H9 (cell line): ENCODE measurements around the gene XPNPEP2. TPM values are rescaled to one million over a fixed set of nuclear protein-coding genes. Genes with fewer than 3 reads are reported as not detected.

Experiments
- DNase-seq: peaks from one replicate; pipeline ENCODE4 v3.0.0-alpha.2; 2017
- H2AFZ ChIP-seq: one replicate; pipeline ENCODE4 v1.6.1; 2013; ENCODE audit warnings: mild to moderate bottlenecking, low read length, control low read depth, moderate library complexity
- H2AK5ac ChIP-seq: 2 replicates; pipeline ENCODE4 v1.6.1; 2013; ENCODE audit warnings: low read length, control low read depth, mixed read lengths; ENCODE audit not compliant: insufficient read length
- H2BK120ac ChIP-seq: one replicate; pipeline ENCODE4 v1.6.1; 2013; ENCODE audit warnings: low read depth, mild to moderate bottlenecking, low read length, control low read depth, inconsistent platforms; ENCODE audit not compliant: poor library complexity, severe bottlenecking
- H2BK12ac ChIP-seq: 2 replicates; pipeline ENCODE4 v1.6.1; 2013; ENCODE audit warnings: low read length, control low read depth, mixed read lengths, low read depth; ENCODE audit not compliant: insufficient read length
- H2BK15ac ChIP-seq: 2 replicates; pipeline ENCODE4 v1.6.1; 2013; ENCODE audit warnings: low read depth, low read length, control low read depth
- H2BK20ac ChIP-seq: one replicate; pipeline ENCODE4 v1.6.1; 2013; ENCODE audit warnings: low read depth, mild to moderate bottlenecking, low read length, control low read depth, inconsistent platforms; ENCODE audit not compliant: poor library complexity, severe bottlenecking
- H2BK5ac ChIP-seq: 2 replicates; pipeline ENCODE4 v1.6.1; 2013; ENCODE audit warnings: low read length, control low read depth, mixed read lengths; ENCODE audit not compliant: insufficient read length
- H3K14ac ChIP-seq: 2 replicates; pipeline ENCODE4 v1.6.1; 2013; ENCODE audit warnings: low read length, control low read depth; ENCODE audit not compliant: insufficient read depth
- H3K18ac ChIP-seq: 2 replicates; pipeline ENCODE4 v1.6.1; 2013; ENCODE audit warnings: low read depth, mild to moderate bottlenecking, mixed read lengths, low read length, control low read depth; ENCODE audit not compliant: insufficient read length
- H3K23ac ChIP-seq: 2 replicates; pipeline ENCODE4 v1.6.1; 2013; ENCODE audit warnings: low read length, control low read depth, mixed read lengths, low read depth; ENCODE audit not compliant: insufficient read length
- H3K23me2 ChIP-seq: 2 replicates; pipeline ENCODE4 v1.6.1; 2013; ENCODE audit warnings: low read depth, mild to moderate bottlenecking, mixed read lengths, low read length, control low read depth; ENCODE audit not compliant: insufficient read length, poor library complexity, severe bottlenecking
- H3K27ac ChIP-seq: 2 replicates; pipeline ENCODE4 v1.5.1; 2013; ENCODE audit warnings: low read length, control low read depth, mixed read lengths, low read depth; ENCODE audit not compliant: insufficient read length
- H3K27me3 ChIP-seq: 2 replicates; pipeline ENCODE4 v1.6.1; 2013; ENCODE audit warnings: low read length, control low read depth, inconsistent platforms; ENCODE audit not compliant: insufficient read depth
- H3K4ac ChIP-seq: 2 replicates; pipeline ENCODE4 v1.6.1; 2013; ENCODE audit warnings: low read depth, mild to moderate bottlenecking, control low read depth, inconsistent platforms, low read length, moderate library complexity
- H3K4me1 ChIP-seq: 2 replicates; pipeline ENCODE4 v1.6.1; 2013; ENCODE audit warnings: low read length, control low read depth, inconsistent platforms; ENCODE audit not compliant: insufficient read depth
- H3K4me2 ChIP-seq: 2 replicates; pipeline ENCODE4 v1.6.1; 2013; ENCODE audit warnings: low read length, control low read depth, mixed read lengths; ENCODE audit not compliant: insufficient read length, insufficient read depth
- H3K56ac ChIP-seq: 2 replicates; pipeline ENCODE4 v1.6.1; 2013; ENCODE audit warnings: low read depth, mild to moderate bottlenecking, mixed read lengths, low read length, control low read depth; ENCODE audit not compliant: insufficient read length
- H3K79me1 ChIP-seq: 2 replicates; pipeline ENCODE4 v1.6.1; 2013; ENCODE audit warnings: low read depth, mild to moderate bottlenecking, moderate library complexity, low read length, control low read depth, inconsistent platforms; ENCODE audit not compliant: insufficient read depth, poor library complexity, severe bottlenecking
- H3K79me2 ChIP-seq: 2 replicates; pipeline ENCODE4 v1.6.1; 2013; ENCODE audit warnings: low read length, control low read depth, inconsistent platforms; ENCODE audit not compliant: insufficient read depth
- H3K9ac ChIP-seq: 2 replicates; pipeline ENCODE4 v1.6.1; 2013; ENCODE audit warnings: low read length, control low read depth, mixed read lengths; ENCODE audit not compliant: insufficient read length; ENCODE audit errors: extremely low read depth
- H3K9me3 ChIP-seq: one replicate; pipeline ENCODE4 v1.6.1; 2013; ENCODE audit warnings: low read depth, low read length, inconsistent platforms; ENCODE audit not compliant: control insufficient read depth
- H3T11ph ChIP-seq: one replicate; pipeline ENCODE4 v1.6.1; 2013; ENCODE audit warnings: mild to moderate bottlenecking, low read length, control low read depth, inconsistent platforms
- H4K20me1 ChIP-seq: one replicate; pipeline ENCODE4 v1.6.1; 2013; ENCODE audit not compliant: control insufficient read depth, insufficient read length, insufficient read depth
- H4K5ac ChIP-seq: 2 replicates; pipeline ENCODE4 v1.6.1; 2013; ENCODE audit warnings: low read depth, mild to moderate bottlenecking, mixed read lengths, low read length, control low read depth; ENCODE audit not compliant: insufficient read length
- H4K8ac ChIP-seq: replicated peaks from 2 replicates; pipeline ENCODE4 v1.6.1; 2013; ENCODE audit warnings: low read length, control low read depth, mixed read lengths, low read depth; ENCODE audit not compliant: insufficient read length
- H4K91ac ChIP-seq: 2 replicates; pipeline ENCODE4 v1.6.1; 2013; ENCODE audit warnings: low read depth, mild to moderate bottlenecking, moderate library complexity, mixed read lengths, low read length, control low read depth; ENCODE audit not compliant: insufficient read length
- H3K27ac Mint-ChIP-seq, 3 experiments: 2 replicates in 2 of 3; 3 replicates in 1 of 3; pipeline ENCODE4 v1.8.0; 2020 to 2021; ENCODE audit warnings: mixed read lengths in 3 of 3, mild to moderate bottlenecking in 1 of 3, moderate library complexity in 1 of 3
- H3K27me3 Mint-ChIP-seq: 2 replicates; pipeline ENCODE4 v1.8.0; 2021; ENCODE audit warnings: low read depth, mild to moderate bottlenecking, moderate library complexity, mixed read lengths
- H3K36me3 Mint-ChIP-seq, 3 experiments: 2 replicates in 2 of 3; 3 replicates in 1 of 3; pipeline ENCODE4 v1.8.0; 2020 to 2021; ENCODE audit warnings: low read depth in 3 of 3, mixed read lengths in 3 of 3; ENCODE audit not compliant: insufficient read depth in 1 of 3
- H3K4me1 Mint-ChIP-seq, 2 experiments: 2 replicates each; pipeline ENCODE4 v1.8.0; 2020; ENCODE audit warnings: mixed read lengths in 2 of 2
- H3K4me3 Mint-ChIP-seq, 2 experiments: 2 replicates in 1 of 2; 3 replicates in 1 of 2; pipeline ENCODE4 v1.8.0; 2020 to 2021; ENCODE audit warnings: mild to moderate bottlenecking in 2 of 2, mixed read lengths in 2 of 2, moderate library complexity in 1 of 2
- H3K9me3 Mint-ChIP-seq, 2 experiments: 2 replicates in 1 of 2; 3 replicates in 1 of 2; pipeline ENCODE4 v1.8.0; 2020; ENCODE audit warnings: mild to moderate bottlenecking in 2 of 2, mixed read lengths in 2 of 2, moderate library complexity in 1 of 2
- CTCF ChIP-seq: fragments of 200-600 bp; sonication (generic); conservative IDR thresholded peaks from 3 replicates; pipeline ENCODE4 v1.8.0; 2021; ENCODE audit warnings: antibody characterized with exemption, mild to moderate bottlenecking
- WGBS: extraction: QIAGEN DNeasy Blood & Tissue Kit; methylation state at CpG from one replicate; pipeline ENCODE4 v1.1.7; 2013; ENCODE audit warnings: missing lambda C conversion rate, low lambda C conversion rate, mixed read lengths; ENCODE audit not compliant: insufficient read length; ENCODE audit errors: extremely low coverage; 5-methylcytosine and 5-hydroxymethylcytosine counted together
- total RNA-seq: library from RNA; stranded (reverse); gene quantifications from 2 replicates; pipeline ENCODE4 v1.2.1, GENCODE V29; 2021

The XPNPEP2 gene
- total RNA-seq, 1 experiment from 2014 or later, result 0.11 TPM

DNA sequence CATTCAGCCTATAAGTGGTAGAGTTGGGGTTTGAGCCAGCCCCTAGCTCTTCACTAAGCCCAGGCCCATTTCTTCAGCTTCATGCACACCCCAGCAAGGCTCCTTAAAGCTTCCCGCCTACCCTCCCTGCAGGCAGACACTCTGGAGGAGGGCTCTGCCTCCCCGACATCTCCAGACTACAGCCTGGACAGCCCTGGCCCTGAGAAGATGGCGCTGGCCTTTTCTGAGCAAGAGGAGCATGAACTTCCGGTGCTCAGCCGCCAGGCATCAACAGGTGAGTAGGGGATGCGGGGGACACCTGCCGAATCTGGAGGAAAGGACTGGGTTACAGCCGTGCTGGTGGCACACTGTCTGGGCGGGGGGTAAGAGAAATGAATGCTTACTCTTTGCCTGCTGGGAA is 52.0 kb downstream of the XPNPEP2 start:
- Mint-ChIP-seq H3K36me3 (peaks cover 0 to 6% (median 0%) of the 10 kb centered on the region in 3 experiments; a peak in 2 of 7 replicates), H3K27ac (no peak overlapping the region), H3K27me3 (no peaks in the 10 kb centered on the region; the same call in 1 of the 2 replicates), H3K4me3 (no peak overlapping the region), H3K9me3 (peaks cover 0 to 71% of the 10 kb centered on the region in 2 experiments; a peak in 3 of 5 replicates), H3K4me1 (no peaks in the 10 kb centered on the region)
- Histone ChIP-seq H4K5ac (no peak overlapping the region), H3K27ac (no peak overlapping the region), H3K9me3 (no peaks in the 10 kb centered on the region), H2BK5ac (no peak overlapping the region), H3K23me2 (no peaks in the 10 kb centered on the region), H4K91ac (no peak overlapping the region), H2BK20ac (no peak overlapping the region), H2AK5ac (no peak overlapping the region), H3K27me3 (no peaks in the 10 kb centered on the region), H3K14ac (no peak overlapping the region), H3K79me1 (no peaks in the 10 kb centered on the region), H2BK15ac (no peak overlapping the region), H2AFZ (no peak overlapping the region), H2BK12ac (no peak overlapping the region), H3K18ac (no peak overlapping the region), H3K4me1 (no peaks in the 10 kb centered on the region), H4K20me1 (no peaks in the 10 kb centered on the region), H2BK120ac (no peak overlapping the region), H3K9ac (no peak overlapping the region), H3K79me2 (no peaks in the 10 kb centered on the region), H4K8ac (no peak overlapping the region), H3K4ac (no peak overlapping the region), H3T11ph (no peak overlapping the region), H3K23ac (no peak overlapping the region), H3K56ac (no peak overlapping the region), H3K4me2 (no peak overlapping the region)
- no peak for TF ChIP-seq CTCF
- DNase-seq, result no peak
- no CpG with 5 or more reads among the region's 9 CpGs for WGBS
